ENCODE data around the gene FAM240A. TPM values are rescaled to one million over a fixed set of nuclear protein-coding genes. Genes with fewer than 3 reads are reported as not detected.

FAM240A gene
- total RNA-seq, 1 donor, result 0.36 TPM

DNA sequence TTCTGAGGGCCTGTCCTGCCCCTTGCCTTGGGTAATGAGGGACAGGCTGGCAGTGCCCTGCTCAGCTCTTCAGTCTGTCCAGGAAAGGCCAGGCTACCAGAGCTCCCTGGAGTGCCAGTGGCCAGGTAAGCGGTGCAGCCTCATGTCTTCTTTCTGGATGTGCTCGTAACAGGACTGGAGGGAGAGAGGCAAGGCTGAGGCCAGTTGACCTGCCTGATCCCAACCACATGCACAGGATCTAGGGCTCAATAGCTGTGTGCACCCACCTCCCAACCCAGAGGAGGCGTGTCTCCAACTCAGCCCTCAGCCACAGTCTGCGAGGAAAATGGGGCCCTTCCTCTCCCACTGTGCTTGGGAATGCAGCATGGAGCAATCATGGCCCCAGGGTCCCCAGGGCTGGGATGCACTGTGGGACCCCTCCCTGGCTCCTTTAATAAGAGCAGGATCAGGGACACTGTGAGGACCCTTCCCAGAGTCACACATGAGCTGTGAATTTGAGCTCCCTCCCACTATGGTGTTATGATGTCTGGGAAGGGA, 58.6 kb downstream of the FAM240A start:
- H3K4me3 ChIP-seq (ENCODE audit: insufficient read depth, low read length), result no peak overlapping the region
- peaks cover 2% of the 10 kb centered on the region for H3K27me3 ChIP-seq (ENCODE audit: insufficient read depth, low read length)
- H4K20me1 ChIP-seq (ENCODE audit: insufficient read depth, low read length), result no peaks in the 10 kb centered on the region
- no peaks in the 10 kb centered on the region for H3K79me2 ChIP-seq (ENCODE audit: insufficient read depth, low read length)
- H3K36me3 ChIP-seq (ENCODE audit: insufficient read depth, low read length), result no peaks in the 10 kb centered on the region
- TF ChIP-seq, protein P1, sequence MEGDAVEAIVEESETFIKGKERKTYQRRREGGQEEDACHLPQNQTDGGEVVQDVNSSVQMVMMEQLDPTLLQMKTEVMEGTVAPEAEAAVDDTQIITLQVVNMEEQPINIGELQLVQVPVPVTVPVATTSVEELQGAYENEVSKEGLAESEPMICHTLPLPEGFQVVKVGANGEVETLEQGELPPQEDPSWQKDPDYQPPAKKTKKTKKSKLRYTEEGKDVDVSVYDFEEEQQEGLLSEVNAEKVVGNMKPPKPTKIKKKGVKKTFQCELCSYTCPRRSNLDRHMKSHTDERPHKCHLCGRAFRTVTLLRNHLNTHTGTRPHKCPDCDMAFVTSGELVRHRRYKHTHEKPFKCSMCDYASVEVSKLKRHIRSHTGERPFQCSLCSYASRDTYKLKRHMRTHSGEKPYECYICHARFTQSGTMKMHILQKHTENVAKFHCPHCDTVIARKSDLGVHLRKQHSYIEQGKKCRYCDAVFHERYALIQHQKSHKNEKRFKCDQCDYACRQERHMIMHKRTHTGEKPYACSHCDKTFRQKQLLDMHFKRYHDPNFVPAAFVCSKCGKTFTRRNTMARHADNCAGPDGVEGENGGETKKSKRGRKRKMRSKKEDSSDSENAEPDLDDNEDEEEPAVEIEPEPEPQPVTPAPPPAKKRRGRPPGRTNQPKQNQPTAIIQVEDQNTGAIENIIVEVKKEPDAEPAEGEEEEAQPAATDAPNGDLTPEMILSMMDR (IDR thresholded peaks at IDR 0.05; ENCODE audit: extremely low read depth, low read depth, low read length), result no peak
- H3K9me3 ChIP-seq (ENCODE audit: low read depth, low read length), result no peaks in the 10 kb centered on the region
- H2AFZ ChIP-seq (ENCODE audit: low read length), result no peak overlapping the region
- no peak overlapping the region for H3K4me2 ChIP-seq (ENCODE audit: insufficient read depth, low read length)
- H3K4me1 ChIP-seq (ENCODE audit: insufficient read depth, low read length), result no peaks in the 10 kb centered on the region
- peak; percentile 37 for DNase-seq (ENCODE audit: insufficient read length, low spot score, missing footprints)
- no peak overlapping the region for H3K27ac ChIP-seq (ENCODE audit: low read depth, low read length)

GRCh38 chr3:46671541-46672348, 59.4 kb downstream of the FAM240A start:
- Histone ChIP-seq H3K4me3 (ENCODE audit: insufficient read depth, low read length) (no peak overlapping the region), H4K20me1 (ENCODE audit: insufficient read depth, low read length) (no peaks in the 10 kb centered on the region), H3K9me3 (ENCODE audit: low read depth, low read length) (no peaks in the 10 kb centered on the region), H3K27ac (ENCODE audit: low read depth, low read length) (no peak overlapping the region), H3K27me3 (ENCODE audit: insufficient read depth, low read length) (no peaks in the 10 kb centered on the region), H2AFZ (ENCODE audit: low read length) (no peak overlapping the region), H3K4me2 (ENCODE audit: insufficient read depth, low read length) (no peak overlapping the region), H3K4me1 (ENCODE audit: insufficient read depth, low read length) (no peaks in the 10 kb centered on the region), H3K79me2 (ENCODE audit: insufficient read depth, low read length) (no peaks in the 10 kb centered on the region), H3K36me3 (ENCODE audit: insufficient read depth, low read length) (no peaks in the 10 kb centered on the region)
- DNase-seq (ENCODE audit: insufficient read length, low spot score, missing footprints), result peak; percentile 71
- TF ChIP-seq, protein P1 (IDR thresholded peaks at IDR 0.05; ENCODE audit: extremely low read depth, low read depth, low read length), result no peak

DNA sequence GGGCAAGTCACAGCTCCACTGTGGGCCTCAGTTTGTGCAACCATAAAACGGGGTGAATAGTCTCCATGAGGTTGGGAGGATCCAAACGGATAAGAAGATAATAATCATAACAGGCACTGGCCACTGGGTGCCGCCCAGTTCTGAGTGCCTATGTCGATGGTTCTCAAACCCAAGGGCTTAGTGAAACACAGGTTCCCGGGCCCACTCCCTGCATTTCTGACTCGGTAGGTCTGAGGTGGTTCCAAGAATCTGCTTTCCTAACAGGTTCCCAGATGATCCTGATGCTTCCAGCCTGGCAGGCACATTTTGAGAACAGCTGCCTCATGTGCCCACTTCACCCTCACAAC, 60.0 kb downstream of the FAM240A start:
- H3K4me2 ChIP-seq (ENCODE audit: insufficient read depth, low read length), result no peak overlapping the region
- H4K20me1 ChIP-seq (ENCODE audit: insufficient read depth, low read length), result no peaks in the 10 kb centered on the region
- no peaks in the 10 kb centered on the region for H3K36me3 ChIP-seq (ENCODE audit: insufficient read depth, low read length)
- H3K27ac ChIP-seq (ENCODE audit: low read depth, low read length), result no peak overlapping the region
- peak; percentile 61 for DNase-seq (ENCODE audit: insufficient read length, low spot score, missing footprints)
- TF ChIP-seq, protein P1 (IDR thresholded peaks at IDR 0.05; ENCODE audit: extremely low read depth, low read depth, low read length), result no peak
- H3K27me3 ChIP-seq (ENCODE audit: insufficient read depth, low read length), result no peaks in the 10 kb centered on the region
- no peaks in the 10 kb centered on the region for H3K9me3 ChIP-seq (ENCODE audit: low read depth, low read length)
- H3K4me3 ChIP-seq (ENCODE audit: insufficient read depth, low read length), result no peak overlapping the region
- H2AFZ ChIP-seq (ENCODE audit: low read length), result no peak overlapping the region
- H3K4me1 ChIP-seq (ENCODE audit: insufficient read depth, low read length), result no peaks in the 10 kb centered on the region
- no peaks in the 10 kb centered on the region for H3K79me2 ChIP-seq (ENCODE audit: insufficient read depth, low read length)

GRCh38 chr3:46673151-46674030, 61.1 kb downstream of the FAM240A start:
- H3K4me3 ChIP-seq (ENCODE audit: insufficient read depth, low read length), result no peak overlapping the region
- H4K20me1 ChIP-seq (ENCODE audit: insufficient read depth, low read length), result no peaks in the 10 kb centered on the region
- TF ChIP-seq, protein P1 (IDR thresholded peaks at IDR 0.05; ENCODE audit: extremely low read depth, low read depth, low read length), result no peak
- H3K4me1 ChIP-seq (ENCODE audit: insufficient read depth, low read length), result no peaks in the 10 kb centered on the region
- peak; percentile 77 for DNase-seq (ENCODE audit: insufficient read length, low spot score, missing footprints)
- no peaks in the 10 kb centered on the region for H3K36me3 ChIP-seq (ENCODE audit: insufficient read depth, low read length)
- H2AFZ ChIP-seq (ENCODE audit: low read length), result no peak overlapping the region
- no peaks in the 10 kb centered on the region for H3K27me3 ChIP-seq (ENCODE audit: insufficient read depth, low read length)
- H3K9me3 ChIP-seq (ENCODE audit: low read depth, low read length), result no peaks in the 10 kb centered on the region
- H3K27ac ChIP-seq (ENCODE audit: low read depth, low read length), result no peak overlapping the region
- no peak overlapping the region for H3K4me2 ChIP-seq (ENCODE audit: insufficient read depth, low read length)
- no peaks in the 10 kb centered on the region for H3K79me2 ChIP-seq (ENCODE audit: insufficient read depth, low read length)
